Right atrium auricular region (tissue), 2 donors: ENCODE measurements around the gene ARID3B. TPM values are rescaled to one million over a fixed set of nuclear protein-coding genes. Genes with fewer than 3 reads are reported as not detected.

Experiments
- DNase-seq: peaks from one replicate; pipeline ENCODE4 v3.0.0-alpha.2; 2019; ENCODE audit warnings: low spot score
- H3K27ac ChIP-seq, 2 donors: fragments of 200-600 bp; sonication (generic); 1 replicate in 1 of 2; 2 replicates in 1 of 2; pipeline ENCODE4 v1.5.1; 2016 to 2019
- H3K27me3 ChIP-seq, 2 donors: fragments of 200-600 bp; sonication (generic); one replicate each; pipeline versions ENCODE4 v1.5.1 to v1.6.0; 2017 to 2019
- H3K36me3 ChIP-seq: fragments of 200-600 bp; sonication (generic); one replicate; pipeline ENCODE4 v1.5.1; 2016
- H3K4me1 ChIP-seq, 2 donors: fragments of 200-600 bp; sonication (generic); one replicate each; pipeline versions ENCODE4 v1.5.1 to v1.6.0; 2017 to 2019
- H3K4me3 ChIP-seq, 2 donors: fragments of 200-600 bp; sonication (generic); 1 replicate in 1 of 2; 2 replicates in 1 of 2; pipeline ENCODE4 v1.5.1; 2017 to 2019; ENCODE audit warnings: mild to moderate bottlenecking in 1 of 2, moderate library complexity in 1 of 2
- H3K9me3 ChIP-seq, 2 donors: fragments of 200-600 bp; sonication (generic); one replicate each; pipeline ENCODE4 v1.5.1; 2019
- total RNA-seq, 2 donors: library from RNA; depleted of rRNA; stranded (reverse); fragments of >200 nt; gene quantifications; one replicate each; pipeline ENCODE4 v1.1.0, GENCODE V29; 2016
- TF ChIP-seq, protein P1 (sequence below), 2 donors: fragments of 200-600 bp; sonication (generic); IDR thresholded peaks; one replicate each; pipeline ENCODE4 v1.5.1; 2019; ENCODE audit warnings: antibody characterized with exemption in 2 of 2

The ARID3B gene
- total RNA-seq, 2 donors from 2014 or later = 1.8 to 3.5 TPM

- H3K27ac ChIP-seq = no peak overlapping the region
- H3K4me3 ChIP-seq = no peak overlapping the region
- TF ChIP-seq, protein P1, sequence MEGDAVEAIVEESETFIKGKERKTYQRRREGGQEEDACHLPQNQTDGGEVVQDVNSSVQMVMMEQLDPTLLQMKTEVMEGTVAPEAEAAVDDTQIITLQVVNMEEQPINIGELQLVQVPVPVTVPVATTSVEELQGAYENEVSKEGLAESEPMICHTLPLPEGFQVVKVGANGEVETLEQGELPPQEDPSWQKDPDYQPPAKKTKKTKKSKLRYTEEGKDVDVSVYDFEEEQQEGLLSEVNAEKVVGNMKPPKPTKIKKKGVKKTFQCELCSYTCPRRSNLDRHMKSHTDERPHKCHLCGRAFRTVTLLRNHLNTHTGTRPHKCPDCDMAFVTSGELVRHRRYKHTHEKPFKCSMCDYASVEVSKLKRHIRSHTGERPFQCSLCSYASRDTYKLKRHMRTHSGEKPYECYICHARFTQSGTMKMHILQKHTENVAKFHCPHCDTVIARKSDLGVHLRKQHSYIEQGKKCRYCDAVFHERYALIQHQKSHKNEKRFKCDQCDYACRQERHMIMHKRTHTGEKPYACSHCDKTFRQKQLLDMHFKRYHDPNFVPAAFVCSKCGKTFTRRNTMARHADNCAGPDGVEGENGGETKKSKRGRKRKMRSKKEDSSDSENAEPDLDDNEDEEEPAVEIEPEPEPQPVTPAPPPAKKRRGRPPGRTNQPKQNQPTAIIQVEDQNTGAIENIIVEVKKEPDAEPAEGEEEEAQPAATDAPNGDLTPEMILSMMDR (IDR thresholded peaks at IDR 0.05) = no peak
- DNase-seq = no peak
- H3K36me3 ChIP-seq = no peaks in the 10 kb centered on the region
- H3K4me1 ChIP-seq = peaks cover 0 to 17% of the 10 kb centered on the region in 2 donors
- H3K27me3 ChIP-seq = no peaks in the 10 kb centered on the region
- no peaks in the 10 kb centered on the region for H3K9me3 ChIP-seq
These were observed 62.2 kb downstream of the ARID3B start for GRCh38 chr15:74603026-74603788.

DNA sequence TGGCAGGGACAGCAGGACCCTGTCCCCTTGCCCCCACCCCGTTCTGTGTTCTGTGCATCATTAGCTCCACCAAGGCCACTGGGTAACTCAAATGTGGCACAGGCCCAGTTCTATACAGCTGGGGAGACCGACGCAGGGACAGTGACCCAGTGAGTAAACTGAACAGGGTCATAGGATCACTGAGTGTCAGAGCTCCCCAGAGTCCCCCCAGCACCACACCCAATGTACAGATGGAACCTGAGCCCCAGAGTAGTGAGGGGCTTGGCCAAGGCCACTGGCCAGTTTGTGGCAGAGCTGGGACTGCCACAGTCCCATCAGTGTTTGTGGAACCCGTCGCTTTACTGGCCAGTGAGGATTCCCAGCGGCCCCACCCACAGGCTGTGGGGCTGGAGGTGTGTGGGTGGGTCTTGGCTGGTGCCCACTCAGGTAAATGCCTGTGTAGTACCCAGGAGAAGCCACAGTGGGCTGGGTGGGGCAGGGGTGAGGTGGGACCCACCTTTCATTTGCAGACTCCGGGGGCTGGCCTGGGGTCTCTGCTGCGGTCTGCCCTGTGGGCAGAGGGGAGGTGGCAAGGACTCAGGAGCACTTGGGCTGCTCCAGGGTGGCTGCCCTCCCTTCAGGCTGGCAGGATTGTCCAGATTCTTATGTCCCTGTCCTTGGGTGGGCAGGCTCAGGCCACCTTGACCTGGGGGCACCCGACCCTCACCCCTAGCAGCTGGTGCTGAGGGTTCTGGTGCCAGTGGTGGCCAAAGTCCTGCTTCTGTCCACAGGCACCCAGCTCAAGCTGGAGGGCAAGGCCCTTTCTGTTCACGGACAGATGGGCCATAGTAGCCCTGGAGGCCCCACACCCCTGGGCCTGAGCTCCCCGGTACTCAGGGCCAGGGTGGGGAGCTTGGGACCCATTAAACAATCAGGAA is 63.0 kb downstream of the ARID3B start:
- Histone ChIP-seq H3K4me1 (peaks cover 0 to 15% of the 10 kb centered on the region in 2 donors), H3K4me3 (no peak overlapping the region), H3K36me3 (no peaks in the 10 kb centered on the region), H3K27me3 (no peaks in the 10 kb centered on the region), H3K9me3 (no peaks in the 10 kb centered on the region), H3K27ac (no peak overlapping the region)
- no peak for DNase-seq
- TF ChIP-seq, protein P1 (IDR thresholded peaks at IDR 0.05) = no peak

GRCh38 chr15:74604983-74605794 is 64.2 kb downstream of the ARID3B start:
- Histone ChIP-seq H3K4me1 (peaks cover 0 to 7% of the 10 kb centered on the region in 2 donors), H3K36me3 (no peaks in the 10 kb centered on the region), H3K27me3 (no peaks in the 10 kb centered on the region), H3K4me3 (no peak overlapping the region), H3K9me3 (no peaks in the 10 kb centered on the region), H3K27ac (no peak overlapping the region)
- DNase-seq = no peak
- TF ChIP-seq, protein P1 (IDR thresholded peaks at IDR 0.05) = no peak

GRCh38 chr15:74605795-74606150 is 64.8 kb downstream of the ARID3B start:
- DNase-seq = no peak
- no peaks in the 10 kb centered on the region for H3K9me3 ChIP-seq
- no peak overlapping the region for H3K4me3 ChIP-seq
- TF ChIP-seq, protein P1 (IDR thresholded peaks at IDR 0.05) = no peak
- H3K27ac ChIP-seq = no peak overlapping the region
- no peaks in the 10 kb centered on the region for H3K36me3 ChIP-seq
- no peaks in the 10 kb centered on the region for H3K27me3 ChIP-seq
- peaks cover 0 to 13% of the 10 kb centered on the region in 2 donors for H3K4me1 ChIP-seq

DNA sequence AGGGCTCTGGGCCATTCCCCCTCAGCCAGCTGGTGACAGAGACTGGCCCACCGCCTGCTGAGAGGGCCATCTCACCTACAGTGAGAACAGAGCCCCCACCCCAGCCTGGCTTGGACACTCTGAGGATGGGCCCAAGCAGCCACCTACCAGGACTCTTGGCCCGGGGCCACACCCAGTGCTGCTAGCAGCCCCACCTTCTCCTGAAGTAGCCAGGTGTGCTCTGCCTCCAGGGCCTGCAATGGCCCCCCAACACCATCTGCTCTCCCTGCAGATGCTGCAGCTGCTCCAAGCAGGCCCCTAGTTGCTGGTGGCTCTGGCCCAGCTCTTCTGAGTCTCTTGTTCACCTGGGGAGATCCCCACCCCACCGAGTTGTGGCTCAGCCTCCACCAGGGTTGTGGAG is 67.8 kb downstream of the ARID3B start:
- TF ChIP-seq, protein P1 (IDR thresholded peaks at IDR 0.05) = no peak
- no peaks in the 10 kb centered on the region for H3K9me3 ChIP-seq
- peaks cover 0 to 21% of the 10 kb centered on the region in 2 donors for H3K4me1 ChIP-seq
- no peak for DNase-seq
- no peaks in the 10 kb centered on the region for H3K27me3 ChIP-seq
- H3K27ac ChIP-seq = no peak overlapping the region
- H3K36me3 ChIP-seq = no peaks in the 10 kb centered on the region
- no peak overlapping the region for H3K4me3 ChIP-seq
